GM19463 (cell line): ENCODE results near the gene CLDN24.
A peak's percentile ranks its signal among the peaks of the same experiment; 100 is the strongest.

Experiments
- ATAC-seq: cut with Tn5 transposase; IDR thresholded peaks from one replicate; pipeline ENCODE4 v1.9.1; 2021; ENCODE audit warnings: mild to moderate bottlenecking, moderate library complexity; ENCODE audit not compliant: unreplicated experiment

Gene CLDN24

GRCh38 chr4:183286590-183287308 is 35.5 kb downstream of the CLDN24 start:
- ATAC-seq = peak; percentile 19

GRCh38 chr4:183285886-183286285 is 36.3 kb downstream of the CLDN24 start:
- no peak for ATAC-seq

GRCh38 chr4:183284965-183285364 is 37.3 kb downstream of the CLDN24 start:
- no peak for ATAC-seq

- no peak for ATAC-seq
Observed at GRCh38 chr4:183284258-183284785, 37.9 kb downstream of the CLDN24 start.

GRCh38 chr4:183276106-183276505 is 46.1 kb downstream of the CLDN24 start:
- no peak for ATAC-seq

GRCh38 chr4:183272384-183272783 is 49.8 kb downstream of the CLDN24 start:
- no peak for ATAC-seq
